SK-N-SH (cell line): ENCODE measurements around the gene DNAJC5. TPM values are rescaled to one million over a fixed set of nuclear protein-coding genes. Genes with fewer than 3 reads are reported as not detected.
A peak's percentile ranks its signal among the peaks of the same experiment; 100 is the strongest.

ENCODE experiments used
- CTCF ChIA-PET: fragments of 300-600, 350-600 bp; formaldehyde crosslinking; extraction: SDS; loops from one replicate; lab custom pipeline; 2021; lab: Yijun Ruan, JAX
- POLR2A ChIA-PET: fragments of 350-600 bp; sonication (Branson Sonifier 250); formaldehyde crosslinking; extraction: SDS; loops from one replicate; lab custom pipeline; 2020; ENCODE audit warnings: antibody characterized with exemption, inconsistent platforms; lab: Yijun Ruan, JAX
- DNase-seq: peaks from one replicate; pipeline ENCODE4 v3.0.0; 2012
- H2AFZ ChIP-seq: fragments of 200-600 bp; sonication (generic); 2 replicates; pipeline ENCODE4 v1.8.1; 2016; ENCODE audit warnings: antibody characterized with exemption, mild to moderate bottlenecking, low read depth
- H3F3A ChIP-seq: fragments of 200-600 bp; sonication (generic); replicated peaks from 2 replicates; pipeline ENCODE3; 2016; ENCODE audit warnings: antibody characterized with exemption, mild to moderate bottlenecking; ENCODE audit not compliant: insufficient read depth
- H3K27ac ChIP-seq, 2 experiments: fragments of 200-500 bp in 1 of 2; fragments of 200-600 bp in 1 of 2; sonication (Bioruptor generic) in 1 of 2; sonication (generic), shearing (Covaris generic) in 1 of 2; 2 replicates each; pipeline versions ENCODE4 v1.5.1 to v1.6.1; 2014 to 2016; ENCODE audit warnings: low read depth in 2 of 2, inconsistent platforms in 1 of 2, low read length in 1 of 2, mild to moderate bottlenecking in 1 of 2, mixed read lengths in 1 of 2
- H3K27me3 ChIP-seq: fragments of 200-600 bp; sonication (generic), shearing (Covaris generic); 2 replicates; pipeline ENCODE4 v1.6.1; 2016; ENCODE audit warnings: mixed run types; ENCODE audit not compliant: insufficient read depth
- H3K36me3 ChIP-seq, 2 experiments: fragments of 200-500 bp in 1 of 2; fragments of 200-600 bp in 1 of 2; sonication (Bioruptor generic) in 1 of 2; sonication (generic) in 1 of 2; replicated peaks in 1 of 2; 2 replicates each; pipeline versions ENCODE3 to v1.5.1; 2014 to 2016; ENCODE audit warnings: low read length in 1 of 2, mild to moderate bottlenecking in 1 of 2; ENCODE audit not compliant: insufficient read depth in 2 of 2, control insufficient read depth in 1 of 2
- H3K4me1 ChIP-seq, 2 experiments: fragments of 200-500 bp in 1 of 2; fragments of 200-600 bp in 1 of 2; sonication (Bioruptor generic) in 1 of 2; sonication (generic), shearing (Covaris generic) in 1 of 2; 2 replicates each; pipeline versions ENCODE4 v1.5.1 to v1.6.1; 2014 to 2016; ENCODE audit warnings: low read depth in 1 of 2, low read length in 1 of 2, mixed run types in 1 of 2; ENCODE audit not compliant: insufficient read depth in 2 of 2, control insufficient read depth in 1 of 2
- H3K4me2 ChIP-seq: fragments of 200-600 bp; sonication (generic), shearing (Covaris generic); 2 replicates; pipeline ENCODE4 v1.6.1; 2017; ENCODE audit warnings: mixed run types
- H3K4me3 ChIP-seq, 2 experiments: fragments of 200-500 bp in 1 of 2; fragments of 200-600 bp in 1 of 2; sonication (Bioruptor generic) in 1 of 2; sonication (generic), shearing (Covaris generic) in 1 of 2; 2 replicates each; pipeline versions ENCODE4 v1.5.1 to v1.8.1; 2014 to 2016; ENCODE audit warnings: low read depth in 2 of 2, inconsistent platforms in 1 of 2, low read length in 1 of 2, mild to moderate bottlenecking in 1 of 2, mixed read lengths in 1 of 2, moderate library complexity in 1 of 2
- H3K79me2 ChIP-seq: fragments of 200-600 bp; sonication (generic); 2 replicates; pipeline ENCODE4 v1.8.1; 2017; ENCODE audit warnings: mild to moderate bottlenecking; ENCODE audit not compliant: insufficient read depth
- H3K9ac ChIP-seq: fragments of 200-600 bp; sonication (generic); 2 replicates; pipeline ENCODE4 v1.6.1; 2017; ENCODE audit warnings: mixed run types
- H3K9me2 ChIP-seq: fragments of 200-600 bp; sonication (generic); 2 replicates; pipeline ENCODE4 v1.6.1; 2017; ENCODE audit warnings: mixed run types
- H3K9me3 ChIP-seq: fragments of 200-600 bp; sonication (generic); 2 replicates; pipeline ENCODE4 v1.6.1; 2017; ENCODE audit warnings: mixed run types, mild to moderate bottlenecking, moderate library complexity
- H4K20me1 ChIP-seq: fragments of 200-600 bp; sonication (generic); 2 replicates; pipeline ENCODE4 v1.6.1; 2017; ENCODE audit warnings: mild to moderate bottlenecking, mixed run types; ENCODE audit not compliant: insufficient read depth
- CHD2 ChIP-seq: fragments of 150-350 bp; IDR thresholded peaks from 2 replicates; pipeline ENCODE4 v1.6.1; 2018; ENCODE audit warnings: low read length; ENCODE audit not compliant: partially characterized antibody
- FOXJ3 ChIP-seq: sonication (generic); formaldehyde crosslinking; IDR thresholded peaks from 2 replicates; pipeline ENCODE4 v1.5.1; 2020; ENCODE audit warnings: mild to moderate bottlenecking, missing genetic modification reagents
- GABPA ChIP-seq: IDR thresholded peaks from 2 replicates; pipeline ENCODE4 v1.4.0; 2012; ENCODE audit warnings: low read depth, mild to moderate bottlenecking
- JUND ChIP-seq: IDR thresholded peaks from 2 replicates; pipeline ENCODE4 v1.4.0; 2012
- MEF2A ChIP-seq: IDR thresholded peaks from 2 replicates; pipeline ENCODE4 v1.4.0; 2012; ENCODE audit warnings: low read depth, borderline replicate concordance
- NFIC ChIP-seq: IDR thresholded peaks from 2 replicates; pipeline ENCODE4 v1.4.0; 2012; ENCODE audit warnings: borderline replicate concordance
- POLR2AphosphoS5 ChIP-seq: IDR thresholded peaks from 2 replicates; pipeline ENCODE4 v1.6.1; 2012; ENCODE audit warnings: low read depth, low read length
- RAD21 ChIP-seq: IDR thresholded peaks from 2 replicates; pipeline ENCODE4 v1.6.1; 2012; ENCODE audit warnings: mild to moderate bottlenecking, low read length
- RFX5 ChIP-seq: IDR thresholded peaks from 2 replicates; pipeline ENCODE4 v1.6.1; 2012; ENCODE audit warnings: mild to moderate bottlenecking, improper control_type of control experiment, low read length
- TAF1 ChIP-seq: IDR thresholded peaks from 2 replicates; pipeline ENCODE4 v1.6.1; 2012; ENCODE audit warnings: low read depth, mild to moderate bottlenecking, low read length, moderate library complexity, borderline replicate concordance
- TCF12 ChIP-seq: IDR thresholded peaks from 2 replicates; pipeline ENCODE4 v1.4.0; 2012
- YY1 ChIP-seq: IDR thresholded peaks from 2 replicates; pipeline ENCODE4 v1.4.0; 2012; ENCODE audit warnings: low read depth, mild to moderate bottlenecking
- WGBS: methylation state at CpG from one replicate; pipeline ENCODE4 v1.1.6; 2017; ENCODE audit warnings: low lambda C conversion rate; 5-methylcytosine and 5-hydroxymethylcytosine counted together
- polyA plus RNA-seq, 3 experiments: library from polyadenylated mRNA; depleted of rRNA; stranded (reverse); fragments of >200 nt; gene quantifications; 2 replicates each; pipeline ENCODE4 v1.2.3, GENCODE V29; 2012
- TF ChIP-seq, protein P1 (sequence below): IDR thresholded peaks from 2 replicates; pipeline ENCODE4 v1.4.0; 2012; ENCODE audit warnings: low read depth, borderline replicate concordance
- TF ChIP-seq, protein P2 (sequence below): fragments of 200-600 bp; sonication (generic); IDR thresholded peaks from 2 replicates; pipeline ENCODE4 v1.6.1; 2017; ENCODE audit warnings: antibody characterized with exemption, mild to moderate bottlenecking, moderate library complexity
- TF ChIP-seq, protein P3 (sequence below): IDR thresholded peaks from 2 replicates; pipeline ENCODE4 v1.6.1; 2012; ENCODE audit warnings: mild to moderate bottlenecking, low read depth, low read length, moderate library complexity

DNAJC5 gene
- polyA plus RNA-seq, 1 of the 3 experiments (the other 2 are of a cell fraction): 24.2 TPM

DNA sequence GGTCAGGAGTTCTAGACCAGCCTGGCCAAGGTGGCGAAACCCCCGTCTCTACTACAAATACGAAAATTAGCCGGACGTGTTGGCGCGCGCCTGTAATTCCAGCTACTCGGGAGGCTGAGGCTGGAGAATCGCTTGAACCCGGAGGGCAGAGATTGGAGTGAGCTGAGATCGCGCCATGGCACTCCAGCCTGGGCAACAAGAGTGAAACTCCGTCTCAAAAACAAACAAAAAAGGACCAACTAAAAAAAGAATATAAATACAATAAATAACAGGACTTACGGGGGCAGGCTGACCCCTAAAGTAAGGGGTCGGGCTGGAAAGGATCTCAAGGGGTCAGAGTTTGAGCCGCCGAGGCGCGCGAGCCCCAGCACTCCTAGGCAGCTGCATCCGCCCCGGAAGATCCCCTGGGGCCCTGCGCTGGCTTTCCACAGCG is 30.4 kb upstream of the DNAJC5 start:
- Histone ChIP-seq H3K9ac (peak overlapping the region; percentile 95), H3K4me2 (peak overlapping the region; percentile 98), H3K9me3 (no peaks in the 10 kb centered on the region), H3K4me3 (peak overlapping the region; percentile 78 to 97), H3F3A (peaks cover 3% of the 10 kb centered on the region), H3K79me2 (peaks cover 60% of the 10 kb centered on the region), H3K27ac (peak overlapping the region; percentile 51 to 69), H3K4me1 (peaks cover 0 to 11% of the 10 kb centered on the region in 2 experiments; a peak in 1 of 4 replicates), H3K9me2 (no peaks in the 10 kb centered on the region), H3K27me3 (no peaks in the 10 kb centered on the region), H3K36me3 (peaks cover 15 to 21% of the 10 kb centered on the region in 2 experiments), H2AFZ (peak overlapping the region; percentile 87), H4K20me1 (0 out of 2 replicates have a peak, but pooled peaks cover 5% of the 10 kb centered on the region)
- ChIA-PET POLR2A (interaction anchor here (0.6 to 2.1 kb wide), 12 partner anchors 10 to 328 kb away, joined by 3 to 12 read pairs (median 4); partner anchors contain the start of genes PRPF6 and TCEA2), CTCF (interaction anchor here (0.9 to 4.2 kb wide), 11 partner anchors 10 to 116 kb away, joined by 3 to 30 read pairs (median 4); partner anchors contain the start of gene PRPF6)
- TF ChIP-seq, protein P1, sequence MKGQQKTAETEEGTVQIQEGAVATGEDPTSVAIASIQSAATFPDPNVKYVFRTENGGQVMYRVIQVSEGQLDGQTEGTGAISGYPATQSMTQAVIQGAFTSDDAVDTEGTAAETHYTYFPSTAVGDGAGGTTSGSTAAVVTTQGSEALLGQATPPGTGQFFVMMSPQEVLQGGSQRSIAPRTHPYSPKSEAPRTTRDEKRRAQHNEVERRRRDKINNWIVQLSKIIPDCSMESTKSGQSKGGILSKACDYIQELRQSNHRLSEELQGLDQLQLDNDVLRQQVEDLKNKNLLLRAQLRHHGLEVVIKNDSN: no peak
- TF ChIP-seq JUND (no peak), NFIC (no peak), RFX5 (no peak), POLR2AphosphoS5 (no peak), MEF2A (no peak)
- TF ChIP-seq, protein P2, sequence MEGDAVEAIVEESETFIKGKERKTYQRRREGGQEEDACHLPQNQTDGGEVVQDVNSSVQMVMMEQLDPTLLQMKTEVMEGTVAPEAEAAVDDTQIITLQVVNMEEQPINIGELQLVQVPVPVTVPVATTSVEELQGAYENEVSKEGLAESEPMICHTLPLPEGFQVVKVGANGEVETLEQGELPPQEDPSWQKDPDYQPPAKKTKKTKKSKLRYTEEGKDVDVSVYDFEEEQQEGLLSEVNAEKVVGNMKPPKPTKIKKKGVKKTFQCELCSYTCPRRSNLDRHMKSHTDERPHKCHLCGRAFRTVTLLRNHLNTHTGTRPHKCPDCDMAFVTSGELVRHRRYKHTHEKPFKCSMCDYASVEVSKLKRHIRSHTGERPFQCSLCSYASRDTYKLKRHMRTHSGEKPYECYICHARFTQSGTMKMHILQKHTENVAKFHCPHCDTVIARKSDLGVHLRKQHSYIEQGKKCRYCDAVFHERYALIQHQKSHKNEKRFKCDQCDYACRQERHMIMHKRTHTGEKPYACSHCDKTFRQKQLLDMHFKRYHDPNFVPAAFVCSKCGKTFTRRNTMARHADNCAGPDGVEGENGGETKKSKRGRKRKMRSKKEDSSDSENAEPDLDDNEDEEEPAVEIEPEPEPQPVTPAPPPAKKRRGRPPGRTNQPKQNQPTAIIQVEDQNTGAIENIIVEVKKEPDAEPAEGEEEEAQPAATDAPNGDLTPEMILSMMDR: peak; percentile 11; the same call in 1 of the 2 replicates
- 0% methylated on average over 25 of the region's 25 CpGs for WGBS
- DNase-seq: no peak

DNA sequence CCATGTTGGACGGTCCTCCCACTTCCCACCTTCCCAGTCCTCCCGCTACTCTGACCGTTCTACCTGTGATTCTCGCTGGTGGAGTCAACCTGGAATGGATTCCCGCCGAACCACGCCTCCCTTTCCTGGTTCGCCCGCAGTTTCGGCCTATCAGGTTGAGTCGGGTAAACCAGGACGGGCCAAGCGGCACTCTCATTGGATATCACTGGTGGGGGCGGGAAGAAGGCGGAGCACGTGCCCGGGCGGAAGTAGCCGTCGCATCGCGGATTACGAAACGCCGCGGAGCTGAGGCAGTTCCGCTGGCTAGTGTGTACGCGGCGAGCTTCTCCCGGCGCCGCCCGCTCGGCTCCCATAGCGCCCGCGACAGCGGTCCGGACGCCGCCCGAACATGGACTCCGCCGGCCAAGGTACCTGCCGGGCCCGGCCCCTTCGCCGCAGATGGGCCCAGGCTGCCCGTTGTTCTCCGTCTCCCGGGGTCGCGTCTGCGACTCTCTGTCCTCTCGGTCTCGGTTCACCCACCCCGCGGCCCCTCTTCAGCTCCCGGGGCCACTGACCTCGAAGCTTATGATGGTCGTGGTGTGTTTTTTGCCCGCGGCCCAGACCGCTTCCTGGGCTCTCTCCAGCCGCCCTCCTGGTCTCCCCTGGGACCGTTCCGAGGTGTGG is 29.8 kb upstream of the DNAJC5 start, which contains the start of gene TPD52L2:
TSS of gene TPD52L2 (plus strand) at position 293 of the 663 bp plus-strand sequence. CDS start at position 389, 96 bp downstream.
- 0 out of 2 replicates have a peak, but pooled peaks cover 5% of the 10 kb centered on the region for H4K20me1 ChIP-seq
- H3K4me3 ChIP-seq: peak within 1 kb of the TSS; percentile 78 to 97
- peak within 1 kb of the TSS; percentile 78 to 84 for H3K27ac ChIP-seq
- H3K79me2 ChIP-seq: peaks cover 65% of the 10 kb centered on the region
- peak within 1 kb of the TSS; percentile 98 for H3K4me2 ChIP-seq
- CTCF ChIA-PET: interaction anchor here (0.9 to 4.2 kb wide), 11 partner anchors 11 to 117 kb away, joined by 3 to 30 read pairs (median 4); partner anchors contain the start of gene PRPF6
- H3K9me3 ChIP-seq: no peaks in the 10 kb centered on the region
- no peaks in the 10 kb centered on the region for H3K27me3 ChIP-seq
- WGBS: 2% methylated on average over 24 of the region's 68 CpGs
- peaks cover 0 to 11% of the 10 kb centered on the region in 2 experiments; a peak in 1 of 4 replicates for H3K4me1 ChIP-seq
- POLR2A ChIA-PET: interaction anchor here (0.6 to 2.1 kb wide), 13 partner anchors 10 to 329 kb away, joined by 3 to 12 read pairs (median 3); partner anchors contain the start of genes PRPF6, STMN3 and TCEA2
- peaks cover 3% of the 10 kb centered on the region for H3F3A ChIP-seq
- H3K36me3 ChIP-seq: peaks cover 20 to 23% of the 10 kb centered on the region in 2 experiments
- H3K9ac ChIP-seq: peak within 1 kb of the TSS; percentile 95
- H3K9me2 ChIP-seq: no peaks in the 10 kb centered on the region
- H2AFZ ChIP-seq: peak within 1 kb of the TSS; percentile 87
- peak; percentile 98 for DNase-seq
- TF ChIP-seq MEF2A (no peak), YY1 (peak; percentile 70; the same call in 1 of the 2 replicates), RAD21 (no peak), TCF12 (peak; percentile 10; the same call in 1 of the 2 replicates), GABPA (peak; percentile 96), CHD2 (peak; percentile 82), POLR2AphosphoS5 (peak; percentile 64), FOXJ3 (no peak), TAF1 (peak; percentile 38; the same call in 1 of the 2 replicates), NFIC (no peak)
- TF ChIP-seq, protein P1: peak; percentile 90
- TF ChIP-seq, protein P3, sequence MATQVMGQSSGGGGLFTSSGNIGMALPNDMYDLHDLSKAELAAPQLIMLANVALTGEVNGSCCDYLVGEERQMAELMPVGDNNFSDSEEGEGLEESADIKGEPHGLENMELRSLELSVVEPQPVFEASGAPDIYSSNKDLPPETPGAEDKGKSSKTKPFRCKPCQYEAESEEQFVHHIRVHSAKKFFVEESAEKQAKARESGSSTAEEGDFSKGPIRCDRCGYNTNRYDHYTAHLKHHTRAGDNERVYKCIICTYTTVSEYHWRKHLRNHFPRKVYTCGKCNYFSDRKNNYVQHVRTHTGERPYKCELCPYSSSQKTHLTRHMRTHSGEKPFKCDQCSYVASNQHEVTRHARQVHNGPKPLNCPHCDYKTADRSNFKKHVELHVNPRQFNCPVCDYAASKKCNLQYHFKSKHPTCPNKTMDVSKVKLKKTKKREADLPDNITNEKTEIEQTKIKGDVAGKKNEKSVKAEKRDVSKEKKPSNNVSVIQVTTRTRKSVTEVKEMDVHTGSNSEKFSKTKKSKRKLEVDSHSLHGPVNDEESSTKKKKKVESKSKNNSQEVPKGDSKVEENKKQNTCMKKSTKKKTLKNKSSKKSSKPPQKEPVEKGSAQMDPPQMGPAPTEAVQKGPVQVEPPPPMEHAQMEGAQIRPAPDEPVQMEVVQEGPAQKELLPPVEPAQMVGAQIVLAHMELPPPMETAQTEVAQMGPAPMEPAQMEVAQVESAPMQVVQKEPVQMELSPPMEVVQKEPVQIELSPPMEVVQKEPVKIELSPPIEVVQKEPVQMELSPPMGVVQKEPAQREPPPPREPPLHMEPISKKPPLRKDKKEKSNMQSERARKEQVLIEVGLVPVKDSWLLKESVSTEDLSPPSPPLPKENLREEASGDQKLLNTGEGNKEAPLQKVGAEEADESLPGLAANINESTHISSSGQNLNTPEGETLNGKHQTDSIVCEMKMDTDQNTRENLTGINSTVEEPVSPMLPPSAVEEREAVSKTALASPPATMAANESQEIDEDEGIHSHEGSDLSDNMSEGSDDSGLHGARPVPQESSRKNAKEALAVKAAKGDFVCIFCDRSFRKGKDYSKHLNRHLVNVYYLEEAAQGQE: no peak
